Lung (tissue), 12 donors: Measurements from ENCODE around the gene AP4B1. TPM values are rescaled to one million over a fixed set of nuclear protein-coding genes. Genes with fewer than 3 reads are reported as not detected.

Source experiments
- ATAC-seq: fragments of 200-7000 bp; cut with Tn5 transposase; one replicate; pipeline ENCODE4 v1.9.1; 2020; ENCODE audit warnings: moderate number of reproducible peaks; ENCODE audit not compliant: insufficient read depth, low FRiP score
- DNase-seq, 3 donors: peaks; one replicate each; pipeline ENCODE4 v3.0.0-alpha.2; 2013 to 2017
- H3K27ac ChIP-seq, 2 donors: one replicate each; pipeline ENCODE4 v1.5.1; 2013; ENCODE audit warnings: mild to moderate bottlenecking in 2 of 2, moderate library complexity in 2 of 2, control low read depth in 1 of 2, inconsistent platforms in 1 of 2, low read depth in 1 of 2, low read length in 1 of 2
- H3K27me3 ChIP-seq, 3 donors: one replicate each; pipeline ENCODE4 v1.5.1; 2013; ENCODE audit warnings: low read length in 2 of 3; ENCODE audit not compliant: control insufficient read depth in 3 of 3, insufficient read depth in 3 of 3
- H3K36me3 ChIP-seq, 4 donors: one replicate each; pipeline ENCODE4 v1.5.1; 2013; ENCODE audit warnings: low read length in 4 of 4, mild to moderate bottlenecking in 1 of 4, moderate library complexity in 1 of 4; ENCODE audit not compliant: control insufficient read depth in 4 of 4, insufficient read depth in 4 of 4
- H3K4me1 ChIP-seq, 5 donors: one replicate each; pipeline ENCODE4 v1.5.1; 2013; ENCODE audit warnings: low read length in 5 of 5, mild to moderate bottlenecking in 2 of 5, moderate library complexity in 1 of 5; ENCODE audit not compliant: control insufficient read depth in 5 of 5, insufficient read depth in 5 of 5
- H3K4me3 ChIP-seq: one replicate; pipeline ENCODE4 v1.5.1; 2013; ENCODE audit warnings: mild to moderate bottlenecking, control low read depth, moderate library complexity
- H3K9ac ChIP-seq, 2 donors: one replicate each; pipeline ENCODE4 v1.5.1; 2013; ENCODE audit warnings: low read length in 2 of 2, control low read depth in 1 of 2; ENCODE audit not compliant: insufficient read depth in 1 of 2
- H3K9me3 ChIP-seq, 4 donors: one replicate each; pipeline ENCODE4 v1.5.1; 2013; ENCODE audit warnings: low read length in 3 of 4, mild to moderate bottlenecking in 1 of 4, moderate library complexity in 1 of 4; ENCODE audit not compliant: control insufficient read depth in 4 of 4, insufficient read depth in 3 of 4
- CTCF ChIP-seq: IDR thresholded peaks from 2 replicates; pipeline ENCODE4 v1.5.1; 2012; ENCODE audit warnings: mild to moderate bottlenecking; ENCODE audit errors: control extremely low read depth, extremely low read depth
- WGBS, 2 donors: extraction: QIAGEN DNeasy Blood & Tissue Kit; methylation state at CpG; one replicate each; pipeline ENCODE4 v1.1.7; 2013; 5-methylcytosine and 5-hydroxymethylcytosine counted together
- polyA plus RNA-seq, 2 donors: library from polyadenylated mRNA; stranded (reverse); fragments of 200-250 nt; gene quantifications; one replicate each; pipeline ENCODE4 v1.2.1, GENCODE V29; 2013
- total RNA-seq, 2 donors: library from RNA; depleted of rRNA in 1 of 2; stranded (reverse); fragments of >200 nt in 1 of 2; gene quantifications; one replicate each; pipeline ENCODE4 v1.2.1, GENCODE V29; 2014 to 2021
- donor health status: control.
- donor health status: control.
- donor health status: Bipolar disorder and iron deficiency.
- donor health status: healthy.
- donor health status: DM: yes; HTN: yes; CAD: no.

The AP4B1 gene
- total and polyA plus RNA-seq, 4 donors, result 12.8 to 43.9 (median 18.9) TPM

DNA sequence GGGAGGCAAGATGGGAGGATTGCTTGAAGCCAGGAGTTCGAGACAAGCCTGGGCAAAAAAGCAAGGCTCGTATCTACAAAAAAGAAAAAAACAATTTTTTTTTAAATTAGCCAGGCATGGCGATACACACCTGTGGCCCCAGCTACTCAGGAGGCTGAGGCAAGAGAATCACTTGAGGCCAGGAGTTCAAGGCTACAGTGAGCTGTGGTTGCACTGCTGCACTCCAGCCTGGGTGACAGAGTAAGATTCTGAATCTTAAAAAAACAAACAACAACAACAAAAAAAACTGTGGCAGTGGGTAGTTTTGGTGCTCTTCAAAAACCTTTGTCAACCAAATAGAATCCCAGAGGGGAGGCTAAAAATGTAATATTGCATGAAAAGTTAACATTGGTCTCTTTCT, 33.8 kb downstream of the AP4B1 start:
- no peak overlapping the region for H3K4me3 ChIP-seq

GRCh38 chr1:113868387-113869083, 36.1 kb downstream of the AP4B1 start:
- no peaks in the 10 kb centered on the region for H3K36me3 ChIP-seq
- TF ChIP-seq CTCF, result no peak
- no peaks in the 10 kb centered on the region for H3K9me3 ChIP-seq
- no peak for ATAC-seq
- H3K4me3 ChIP-seq, result no peak overlapping the region
- no peak for DNase-seq
- 93 to 96% methylated on average over 4 of the region's 4 CpGs for WGBS, 2 donors
- H3K9ac ChIP-seq, result no peak overlapping the region
- H3K4me1 ChIP-seq, result no peaks in the 10 kb centered on the region
- no peaks in the 10 kb centered on the region for H3K27me3 ChIP-seq
- no peak overlapping the region for H3K27ac ChIP-seq

More for the DNA sequence above, 33.8 kb downstream of the AP4B1 start:
- Histone ChIP-seq H3K9me3 (no peaks in the 10 kb centered on the region), H3K36me3 (no peaks in the 10 kb centered on the region), H3K9ac (no peak overlapping the region), H3K27ac (no peak overlapping the region), H3K27me3 (no peaks in the 10 kb centered on the region), H3K4me1 (no peaks in the 10 kb centered on the region)
- 82 to 83% methylated on average over 3 of the region's 3 CpGs for WGBS, 2 donors
- DNase-seq (no peak), ATAC-seq (no peak)
- TF ChIP-seq CTCF, result no peak

DNA sequence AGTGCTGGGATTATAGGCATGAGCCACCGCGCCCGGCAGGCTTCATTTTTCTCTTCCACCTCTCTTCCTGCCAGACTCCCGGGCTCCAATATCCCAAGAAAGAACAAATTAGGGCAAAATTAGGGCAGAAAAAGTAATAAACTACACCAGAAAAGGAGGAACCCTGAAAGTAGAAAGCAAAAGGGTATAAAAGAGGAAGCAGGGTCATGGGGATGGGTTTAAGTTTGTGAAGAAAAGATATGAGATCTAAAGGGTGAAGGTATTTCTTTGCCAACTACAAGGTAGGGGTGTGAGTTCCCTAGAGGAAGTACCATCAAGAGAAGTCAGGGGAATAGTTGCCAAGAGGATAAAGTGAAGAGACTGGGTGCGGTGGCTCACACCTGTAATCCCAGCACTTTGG, 43.0 kb downstream of the AP4B1 start:
- WGBS, 2 donors, result 87 to 88% methylated on average over 5 of the region's 5 CpGs
- H3K36me3 ChIP-seq, result no peaks in the 10 kb centered on the region
- DNase-seq, result no peak
- H3K27me3 ChIP-seq, result no peaks in the 10 kb centered on the region
- H3K4me3 ChIP-seq, result no peak overlapping the region
- no peak for TF ChIP-seq CTCF
- H3K4me1 ChIP-seq, result no peaks in the 10 kb centered on the region
- no peak overlapping the region for H3K27ac ChIP-seq
- ATAC-seq, result no peak
- no peaks in the 10 kb centered on the region for H3K9me3 ChIP-seq
- H3K9ac ChIP-seq, result no peak overlapping the region

DNA sequence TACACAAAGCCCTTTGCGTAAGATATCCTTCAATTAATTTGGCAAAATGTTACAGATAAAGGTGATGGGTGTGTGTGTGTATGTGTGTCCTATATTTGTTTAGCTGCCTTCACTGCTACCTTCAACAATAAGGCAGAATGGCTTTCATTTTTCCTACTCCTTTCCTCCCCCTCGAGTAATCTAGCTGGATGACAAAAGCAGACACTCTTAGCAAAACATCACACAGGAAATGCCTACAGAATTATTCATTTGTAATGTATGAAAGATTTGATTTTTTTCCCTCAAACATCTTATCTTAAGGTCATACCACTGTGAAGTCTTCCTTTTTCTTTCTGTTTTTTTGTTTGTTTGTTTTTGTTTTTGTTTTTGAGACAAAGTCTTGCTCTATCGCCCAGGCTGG, 43.7 kb downstream of the AP4B1 start:
- ATAC-seq, result no peak
- 62 to 70% methylated on average over 3 of the region's 3 CpGs for WGBS, 2 donors
- DNase-seq, result no peak
- Histone ChIP-seq H3K27ac (no peak overlapping the region), H3K4me3 (no peak overlapping the region), H3K9me3 (no peaks in the 10 kb centered on the region), H3K9ac (no peak overlapping the region), H3K4me1 (no peaks in the 10 kb centered on the region), H3K27me3 (no peaks in the 10 kb centered on the region), H3K36me3 (no peaks in the 10 kb centered on the region)
- TF ChIP-seq CTCF, result no peak
